Panc1 (cell line): ENCODE results near the gene GNB1. TPM values are rescaled to one million over a fixed set of nuclear protein-coding genes. Genes with fewer than 3 reads are reported as not detected.

ENCODE experiments used
- ATAC-seq: fragments of 200-7000 bp; cut with Tn5 transposase; 2 replicates; pipeline ENCODE4 v1.9.1; 2020; ENCODE audit warnings: mild to moderate bottlenecking, moderate library complexity
- BruUV-seq: library from RNA; stranded (reverse); fragments of 400-500 nt; replicated peaks from 2 replicates; lab custom pipeline; 2021; lab: Mats Ljungman, UMichigan
- CTCF ChIA-PET: fragments of 300-600 bp; sonication (Branson Sonifier 250); formaldehyde crosslinking; loops from one replicate; lab custom pipeline; 2022; ENCODE audit warnings: antibody characterized with exemption; lab: Charles Lee
- POLR2A ChIA-PET: fragments of 300-600 bp; sonication (Branson Sonifier 250); formaldehyde crosslinking; loops from one replicate; lab custom pipeline; 2022; ENCODE audit warnings: antibody characterized with exemption; lab: Charles Lee
- DNase-seq: peaks from one replicate; pipeline ENCODE4 v3.0.0-alpha.2; 2010; ENCODE audit warnings: low read depth, low spot score
- H3K27ac ChIP-seq: 2 replicates; pipeline ENCODE4 v1.5.1; 2011; ENCODE audit warnings: mild to moderate bottlenecking, low read length, inconsistent platforms
- H3K27me3 ChIP-seq: fragments of 200-500 bp; sonication (Bioruptor generic); 2 replicates; pipeline ENCODE4 v1.6.0; 2014; ENCODE audit warnings: low read length, inconsistent platforms; ENCODE audit not compliant: control insufficient read depth, insufficient read depth
- H3K36me3 ChIP-seq: fragments of 200-500 bp; sonication (Bioruptor generic); 2 replicates; pipeline ENCODE4 v1.5.1; 2014; ENCODE audit warnings: inconsistent platforms, mild to moderate bottlenecking, low read length, moderate library complexity; ENCODE audit not compliant: control insufficient read depth, insufficient read depth
- H3K4me1 ChIP-seq: 2 replicates; pipeline ENCODE4 v1.5.1; 2011; ENCODE audit warnings: inconsistent platforms, mild to moderate bottlenecking, low read length, moderate library complexity; ENCODE audit not compliant: control insufficient read depth, insufficient read depth
- H3K4me3 ChIP-seq, 2 experiments: 2 replicates each; pipeline ENCODE4 v1.5.1; 2011 to 2012; ENCODE audit warnings: low read depth in 2 of 2, low read length in 2 of 2, mild to moderate bottlenecking in 2 of 2, inconsistent platforms in 1 of 2, moderate library complexity in 1 of 2
- H3K9me3 ChIP-seq: fragments of 200-500 bp; sonication (Bioruptor generic); 2 replicates; pipeline ENCODE4 v1.5.1; 2014; ENCODE audit warnings: low read depth, mild to moderate bottlenecking, inconsistent platforms, low read length, moderate library complexity; ENCODE audit not compliant: control insufficient read depth, insufficient read depth
- POLR2AphosphoS5 ChIP-seq: IDR thresholded peaks from 2 replicates; pipeline ENCODE4 v1.6.1; 2012; ENCODE audit warnings: mild to moderate bottlenecking, low read depth, low read length, moderate library complexity
- SIN3A ChIP-seq: IDR thresholded peaks from 2 replicates; pipeline ENCODE4 v1.6.1; 2012; ENCODE audit warnings: low read depth, mild to moderate bottlenecking, low read length, moderate library complexity, borderline replicate concordance; ENCODE audit not compliant: insufficient read depth
- TCF7L2 ChIP-seq: IDR thresholded peaks from 2 replicates; pipeline ENCODE4 v1.6.1; 2011; ENCODE audit warnings: mild to moderate bottlenecking, low read depth, low read length, inconsistent platforms
- in situ Hi-C: cut with HindIII; loops from 2 replicates; pipeline ENCODE4 v1.10.0; 2016; ENCODE audit warnings: low sequenced_read_pairs, low pct_unique_long_range_greater_than_20kb
- intact Hi-C: fragments of 100-400 bp; cut with micrococcal nuclease; formaldehyde crosslinking; loops from one replicate; pipeline ENCODE4 v1.10.0; 2022; ENCODE audit not compliant: unreplicated experiment
- total RNA-seq: library from RNA; stranded (reverse); gene quantifications from one replicate; pipeline ENCODE4 v1.2.1, GENCODE V29; 2021; ENCODE audit not compliant: unreplicated experiment
- TF ChIP-seq, protein P1 (sequence below), 2 experiments: IDR thresholded peaks; 2 replicates each; pipeline ENCODE4 v1.6.1; 2011 to 2012; ENCODE audit warnings: low read depth in 2 of 2, control low read depth in 1 of 2, low read length in 1 of 2, mild to moderate bottlenecking in 1 of 2, moderate library complexity in 1 of 2; ENCODE audit not compliant: insufficient read depth in 1 of 2
- TF ChIP-seq, protein P2 (sequence below): fragments of 450-650 bp; IDR thresholded peaks from 2 replicates; pipeline ENCODE4 v1.5.1; 2017; ENCODE audit warnings: mild to moderate bottlenecking

GNB1 gene
- total RNA-seq, 1 experiment from 2014 or later = 499 TPM

DNA sequence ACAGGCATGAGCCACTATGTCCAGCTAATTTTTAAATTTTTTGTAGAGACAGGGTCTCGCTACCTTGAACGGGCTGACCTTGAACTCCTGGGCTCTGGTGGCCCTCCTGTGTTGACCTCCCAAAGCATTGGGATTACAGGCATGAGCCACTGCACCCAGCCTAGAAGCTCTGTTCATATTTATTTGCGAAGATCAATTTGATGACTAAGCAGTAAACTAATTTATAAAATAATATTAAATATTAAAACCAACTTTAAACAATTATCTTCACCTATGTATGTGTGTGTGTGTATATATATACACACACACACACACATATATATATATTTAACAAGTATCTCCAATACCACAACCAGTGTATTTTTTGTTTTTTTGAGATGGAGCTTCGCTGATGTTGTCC lies 117.0 kb downstream of the GNB1 start:
- no peak overlapping the region for H3K4me3 ChIP-seq
- DNase-seq (no peak), ATAC-seq (no peak)
- H3K27me3 ChIP-seq = no peaks in the 10 kb centered on the region
- CTCF ChIA-PET = no interaction called here
- peaks cover 4% of the 10 kb centered on the region; the same call in 1 of the 2 replicates for H3K9me3 ChIP-seq
- BruUV-seq = no TSS peak
- POLR2A ChIA-PET = no interaction called here
- TF ChIP-seq TCF7L2 = no peak
- TF ChIP-seq POLR2AphosphoS5 = no peak
- no peak for TF ChIP-seq SIN3A
- TF ChIP-seq, protein P1, sequence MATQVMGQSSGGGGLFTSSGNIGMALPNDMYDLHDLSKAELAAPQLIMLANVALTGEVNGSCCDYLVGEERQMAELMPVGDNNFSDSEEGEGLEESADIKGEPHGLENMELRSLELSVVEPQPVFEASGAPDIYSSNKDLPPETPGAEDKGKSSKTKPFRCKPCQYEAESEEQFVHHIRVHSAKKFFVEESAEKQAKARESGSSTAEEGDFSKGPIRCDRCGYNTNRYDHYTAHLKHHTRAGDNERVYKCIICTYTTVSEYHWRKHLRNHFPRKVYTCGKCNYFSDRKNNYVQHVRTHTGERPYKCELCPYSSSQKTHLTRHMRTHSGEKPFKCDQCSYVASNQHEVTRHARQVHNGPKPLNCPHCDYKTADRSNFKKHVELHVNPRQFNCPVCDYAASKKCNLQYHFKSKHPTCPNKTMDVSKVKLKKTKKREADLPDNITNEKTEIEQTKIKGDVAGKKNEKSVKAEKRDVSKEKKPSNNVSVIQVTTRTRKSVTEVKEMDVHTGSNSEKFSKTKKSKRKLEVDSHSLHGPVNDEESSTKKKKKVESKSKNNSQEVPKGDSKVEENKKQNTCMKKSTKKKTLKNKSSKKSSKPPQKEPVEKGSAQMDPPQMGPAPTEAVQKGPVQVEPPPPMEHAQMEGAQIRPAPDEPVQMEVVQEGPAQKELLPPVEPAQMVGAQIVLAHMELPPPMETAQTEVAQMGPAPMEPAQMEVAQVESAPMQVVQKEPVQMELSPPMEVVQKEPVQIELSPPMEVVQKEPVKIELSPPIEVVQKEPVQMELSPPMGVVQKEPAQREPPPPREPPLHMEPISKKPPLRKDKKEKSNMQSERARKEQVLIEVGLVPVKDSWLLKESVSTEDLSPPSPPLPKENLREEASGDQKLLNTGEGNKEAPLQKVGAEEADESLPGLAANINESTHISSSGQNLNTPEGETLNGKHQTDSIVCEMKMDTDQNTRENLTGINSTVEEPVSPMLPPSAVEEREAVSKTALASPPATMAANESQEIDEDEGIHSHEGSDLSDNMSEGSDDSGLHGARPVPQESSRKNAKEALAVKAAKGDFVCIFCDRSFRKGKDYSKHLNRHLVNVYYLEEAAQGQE (IDR thresholded peaks at IDR 0.05; ENCODE audit: insufficient read depth in 1 of 2, low read depth in 2 of 2, low read length in 1 of 2) = no peak
- TF ChIP-seq, protein P2, sequence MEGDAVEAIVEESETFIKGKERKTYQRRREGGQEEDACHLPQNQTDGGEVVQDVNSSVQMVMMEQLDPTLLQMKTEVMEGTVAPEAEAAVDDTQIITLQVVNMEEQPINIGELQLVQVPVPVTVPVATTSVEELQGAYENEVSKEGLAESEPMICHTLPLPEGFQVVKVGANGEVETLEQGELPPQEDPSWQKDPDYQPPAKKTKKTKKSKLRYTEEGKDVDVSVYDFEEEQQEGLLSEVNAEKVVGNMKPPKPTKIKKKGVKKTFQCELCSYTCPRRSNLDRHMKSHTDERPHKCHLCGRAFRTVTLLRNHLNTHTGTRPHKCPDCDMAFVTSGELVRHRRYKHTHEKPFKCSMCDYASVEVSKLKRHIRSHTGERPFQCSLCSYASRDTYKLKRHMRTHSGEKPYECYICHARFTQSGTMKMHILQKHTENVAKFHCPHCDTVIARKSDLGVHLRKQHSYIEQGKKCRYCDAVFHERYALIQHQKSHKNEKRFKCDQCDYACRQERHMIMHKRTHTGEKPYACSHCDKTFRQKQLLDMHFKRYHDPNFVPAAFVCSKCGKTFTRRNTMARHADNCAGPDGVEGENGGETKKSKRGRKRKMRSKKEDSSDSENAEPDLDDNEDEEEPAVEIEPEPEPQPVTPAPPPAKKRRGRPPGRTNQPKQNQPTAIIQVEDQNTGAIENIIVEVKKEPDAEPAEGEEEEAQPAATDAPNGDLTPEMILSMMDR = no peak
- intact Hi-C loops (no loop called here), in situ Hi-C loops (no loop called here)
- H3K27ac ChIP-seq = no peak overlapping the region
- peaks cover 14% of the 10 kb centered on the region for H3K4me1 ChIP-seq
- H3K36me3 ChIP-seq = no peaks in the 10 kb centered on the region

DNA sequence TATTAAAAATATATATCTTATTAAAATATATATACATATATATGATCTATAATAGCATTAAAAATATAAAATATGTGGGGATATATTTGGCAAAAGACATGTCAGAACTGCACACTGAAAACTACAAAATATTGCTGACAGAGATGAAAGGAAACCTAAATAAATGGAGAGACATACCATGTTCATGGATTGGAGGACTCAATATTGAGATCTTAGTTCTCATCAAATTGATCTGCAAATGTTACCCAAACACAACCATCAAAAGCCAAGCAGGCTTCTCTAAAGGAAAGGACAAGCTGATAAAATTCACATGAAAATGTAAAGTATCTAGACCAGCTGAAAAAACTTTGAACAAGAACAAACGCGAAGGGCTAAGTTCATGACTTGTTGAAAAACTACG lies 119.8 kb downstream of the GNB1 start:
- POLR2A ChIA-PET = no interaction called here
- no peak for TF ChIP-seq POLR2AphosphoS5
- TF ChIP-seq, protein P2 = no peak
- TF ChIP-seq, protein P1 (IDR thresholded peaks at IDR 0.05; ENCODE audit: insufficient read depth in 1 of 2, low read depth in 2 of 2, low read length in 1 of 2) = no peak
- TF ChIP-seq TCF7L2 = no peak
- no peak for TF ChIP-seq SIN3A
- intact Hi-C loops (no loop called here), in situ Hi-C loops (no loop called here)
- no peak for ATAC-seq
- Histone ChIP-seq H3K4me3 (no peak overlapping the region), H3K9me3 (peaks cover 4% of the 10 kb centered on the region; the same call in 1 of the 2 replicates), H3K4me1 (peaks cover 10% of the 10 kb centered on the region), H3K36me3 (no peaks in the 10 kb centered on the region), H3K27ac (no peak overlapping the region), H3K27me3 (no peaks in the 10 kb centered on the region)
- DNase-seq = no peak
- CTCF ChIA-PET = no interaction called here
- BruUV-seq = no TSS peak
